ENCODE data around the gene USP54. TPM values are rescaled to one million over a fixed set of nuclear protein-coding genes. Genes with fewer than 3 reads are reported as not detected.

Gene USP54
- total and polyA plus RNA-seq, 2 of the 13 experiments (the other 11 are each of a cell fraction or from before 2014, with no cell fraction given): 18.1 to 25.0 TPM

DNA sequence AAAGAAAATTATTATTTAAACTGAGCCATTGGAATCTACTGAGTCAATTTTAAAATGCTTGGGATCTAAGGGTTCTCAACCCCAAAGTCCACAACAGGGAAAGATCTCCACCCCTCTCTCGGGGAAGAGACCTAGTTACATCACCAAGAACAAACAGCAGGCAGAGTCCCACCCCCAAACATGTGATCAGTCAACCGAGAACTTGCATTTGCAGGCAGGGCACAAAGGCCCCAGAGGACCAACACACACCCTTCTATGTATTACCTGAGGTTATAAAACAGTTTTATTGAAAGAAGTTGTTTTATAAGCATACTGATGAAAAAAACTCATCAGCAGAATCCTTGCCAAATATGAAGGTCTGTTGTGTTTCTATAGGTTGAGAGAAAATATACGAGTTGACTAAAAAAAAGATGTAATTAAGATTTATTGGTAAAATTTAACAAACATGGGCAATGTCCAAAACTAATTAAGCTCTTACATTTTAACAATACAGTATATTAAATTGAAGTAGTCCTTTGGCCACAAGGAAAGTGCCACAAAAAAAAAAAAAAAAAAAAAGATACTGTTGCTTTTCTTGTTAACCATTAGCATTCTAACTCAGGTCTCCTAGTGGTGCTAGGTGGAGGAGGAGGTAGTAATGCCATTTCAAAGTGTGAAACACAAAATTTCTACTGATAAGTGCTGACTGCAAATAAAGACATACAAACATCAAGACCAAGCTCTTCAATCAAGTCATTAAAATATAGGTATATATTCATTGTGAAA, 975 bp upstream of the USP54 start (continued):
- TF ChIP-seq HMG20A (CRISPR knock-in tag; IDR thresholded peaks at IDR 0.05; ENCODE audit: borderline replicate concordance): peak; percentile 56; the same call in 1 of the 2 replicates
- TF ChIP-seq ZNF205 (CRISPR knock-in tag; IDR thresholded peaks at IDR 0.05): peak; percentile 67
- TF ChIP-seq ZNF160 (CRISPR knock-in tag; IDR thresholded peaks at IDR 0.05): no peak
- TF ChIP-seq SIN3A (IDR thresholded peaks at IDR 0.05; ENCODE audit: borderline replicate concordance, low read depth, low read length): 0 out of 2 replicates have a peak, but pooled peaks have one; percentile 52
- peak; percentile 84; the same call in 1 of the 2 replicates for TF ChIP-seq RXRB (CRISPR knock-in tag; IDR thresholded peaks at IDR 0.05; ENCODE audit: borderline replicate concordance)
- TF ChIP-seq PPARG (CRISPR knock-in tag; conservative IDR thresholded peaks at IDR 0.05): 0 out of 2 replicates have a peak, but pooled peaks have one; percentile 32
- 0 out of 2 replicates have a peak, but pooled peaks have one; percentile 45 for TF ChIP-seq TGIF2 (CRISPR knock-in tag; IDR thresholded peaks at IDR 0.05)
- TF ChIP-seq NFIC (IDR thresholded peaks at IDR 0.05; ENCODE audit: low read length): peak; percentile 67
- peak; percentile 48; the same call in 1 of the 2 replicates for TF ChIP-seq KDM2A (CRISPR knock-in tag; IDR thresholded peaks at IDR 0.05; ENCODE audit: borderline replicate concordance, low read depth)
- peak; percentile 34; the same call in 1 of the 2 replicates for TF ChIP-seq REPIN1 (CRISPR knock-in tag; IDR thresholded peaks at IDR 0.05; ENCODE audit: borderline replicate concordance, low read depth)
- TF ChIP-seq, protein P1, sequence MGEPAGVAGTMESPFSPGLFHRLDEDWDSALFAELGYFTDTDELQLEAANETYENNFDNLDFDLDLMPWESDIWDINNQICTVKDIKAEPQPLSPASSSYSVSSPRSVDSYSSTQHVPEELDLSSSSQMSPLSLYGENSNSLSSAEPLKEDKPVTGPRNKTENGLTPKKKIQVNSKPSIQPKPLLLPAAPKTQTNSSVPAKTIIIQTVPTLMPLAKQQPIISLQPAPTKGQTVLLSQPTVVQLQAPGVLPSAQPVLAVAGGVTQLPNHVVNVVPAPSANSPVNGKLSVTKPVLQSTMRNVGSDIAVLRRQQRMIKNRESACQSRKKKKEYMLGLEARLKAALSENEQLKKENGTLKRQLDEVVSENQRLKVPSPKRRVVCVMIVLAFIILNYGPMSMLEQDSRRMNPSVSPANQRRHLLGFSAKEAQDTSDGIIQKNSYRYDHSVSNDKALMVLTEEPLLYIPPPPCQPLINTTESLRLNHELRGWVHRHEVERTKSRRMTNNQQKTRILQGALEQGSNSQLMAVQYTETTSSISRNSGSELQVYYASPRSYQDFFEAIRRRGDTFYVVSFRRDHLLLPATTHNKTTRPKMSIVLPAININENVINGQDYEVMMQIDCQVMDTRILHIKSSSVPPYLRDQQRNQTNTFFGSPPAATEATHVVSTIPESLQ (CRISPR knock-in tag; conservative IDR thresholded peaks at IDR 0.05): no peak
- no peak; the same call in 1 of the 2 replicates for TF ChIP-seq ZBTB7B (CRISPR knock-in tag; IDR thresholded peaks at IDR 0.05)
- 0 out of 2 replicates have a peak, but pooled peaks have one; percentile 56 for TF ChIP-seq KAT7 (CRISPR knock-in tag; IDR thresholded peaks at IDR 0.05; ENCODE audit: borderline replicate concordance)
- TF ChIP-seq HNRNPH1 (optimal IDR thresholded peaks at IDR 0.05; ENCODE audit: low read depth, low read length): no peak
- TF ChIP-seq ZNF124 (CRISPR knock-in tag; IDR thresholded peaks at IDR 0.05): peak; percentile 74; the same call in 1 of the 2 replicates
- TF ChIP-seq TEAD3 (CRISPR knock-in tag; optimal IDR thresholded peaks at IDR 0.05; ENCODE audit: borderline replicate concordance): peak; percentile 78
- no peak for TF ChIP-seq CHD2 (IDR thresholded peaks at IDR 0.05; ENCODE audit: low read depth, low read length)
- no peak for TF ChIP-seq DR1 (CRISPR knock-in tag; IDR thresholded peaks at IDR 0.05)
- 0 out of 2 replicates have a peak, but pooled peaks have one; percentile 26 for TF ChIP-seq SMAD3 (CRISPR knock-in tag; IDR thresholded peaks at IDR 0.05)
- TF ChIP-seq, protein P2, sequence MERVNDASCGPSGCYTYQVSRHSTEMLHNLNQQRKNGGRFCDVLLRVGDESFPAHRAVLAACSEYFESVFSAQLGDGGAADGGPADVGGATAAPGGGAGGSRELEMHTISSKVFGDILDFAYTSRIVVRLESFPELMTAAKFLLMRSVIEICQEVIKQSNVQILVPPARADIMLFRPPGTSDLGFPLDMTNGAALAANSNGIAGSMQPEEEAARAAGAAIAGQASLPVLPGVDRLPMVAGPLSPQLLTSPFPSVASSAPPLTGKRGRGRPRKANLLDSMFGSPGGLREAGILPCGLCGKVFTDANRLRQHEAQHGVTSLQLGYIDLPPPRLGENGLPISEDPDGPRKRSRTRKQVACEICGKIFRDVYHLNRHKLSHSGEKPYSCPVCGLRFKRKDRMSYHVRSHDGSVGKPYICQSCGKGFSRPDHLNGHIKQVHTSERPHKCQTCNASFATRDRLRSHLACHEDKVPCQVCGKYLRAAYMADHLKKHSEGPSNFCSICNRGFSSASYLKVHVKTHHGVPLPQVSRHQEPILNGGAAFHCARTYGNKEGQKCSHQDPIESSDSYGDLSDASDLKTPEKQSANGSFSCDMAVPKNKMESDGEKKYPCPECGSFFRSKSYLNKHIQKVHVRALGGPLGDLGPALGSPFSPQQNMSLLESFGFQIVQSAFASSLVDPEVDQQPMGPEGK (CRISPR knock-in tag; IDR thresholded peaks at IDR 0.05): peak; percentile 78
- TF ChIP-seq, protein P3, sequence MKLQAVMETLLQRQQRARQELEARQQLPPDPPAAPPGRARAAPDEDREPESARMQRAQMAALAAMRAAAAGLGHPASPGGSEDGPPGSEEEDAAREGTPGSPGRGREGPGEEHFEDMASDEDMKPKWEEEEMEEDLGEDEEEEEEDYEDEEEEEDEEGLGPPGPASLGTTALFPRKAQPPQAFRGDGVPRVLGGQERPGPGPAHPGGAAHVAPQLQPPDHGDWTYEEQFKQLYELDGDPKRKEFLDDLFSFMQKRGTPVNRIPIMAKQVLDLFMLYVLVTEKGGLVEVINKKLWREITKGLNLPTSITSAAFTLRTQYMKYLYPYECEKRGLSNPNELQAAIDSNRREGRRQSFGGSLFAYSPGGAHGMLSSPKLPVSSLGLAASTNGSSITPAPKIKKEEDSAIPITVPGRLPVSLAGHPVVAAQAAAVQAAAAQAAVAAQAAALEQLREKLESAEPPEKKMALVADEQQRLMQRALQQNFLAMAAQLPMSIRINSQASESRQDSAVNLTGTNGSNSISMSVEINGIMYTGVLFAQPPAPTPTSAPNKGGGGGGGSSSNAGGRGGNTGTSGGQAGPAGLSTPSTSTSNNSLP (IDR thresholded peaks at IDR 0.05; ENCODE audit: low read depth, low read length): peak; percentile 52; the same call in 1 of the 2 replicates
- TF ChIP-seq ZFP1 (CRISPR knock-in tag; IDR thresholded peaks at IDR 0.05): peak; percentile 85; the same call in 1 of the 2 replicates
- TF ChIP-seq, protein P4, sequence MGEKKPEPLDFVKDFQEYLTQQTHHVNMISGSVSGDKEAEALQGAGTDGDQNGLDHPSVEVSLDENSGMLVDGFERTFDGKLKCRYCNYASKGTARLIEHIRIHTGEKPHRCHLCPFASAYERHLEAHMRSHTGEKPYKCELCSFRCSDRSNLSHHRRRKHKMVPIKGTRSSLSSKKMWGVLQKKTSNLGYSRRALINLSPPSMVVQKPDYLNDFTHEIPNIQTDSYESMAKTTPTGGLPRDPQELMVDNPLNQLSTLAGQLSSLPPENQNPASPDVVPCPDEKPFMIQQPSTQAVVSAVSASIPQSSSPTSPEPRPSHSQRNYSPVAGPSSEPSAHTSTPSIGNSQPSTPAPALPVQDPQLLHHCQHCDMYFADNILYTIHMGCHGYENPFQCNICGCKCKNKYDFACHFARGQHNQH (CRISPR knock-in tag; IDR thresholded peaks at IDR 0.05): peak; percentile 69; the same call in 1 of the 2 replicates
- no peak for TF ChIP-seq SP1 (IDR thresholded peaks at IDR 0.05)
- peak; percentile 62 for TF ChIP-seq SP1 (CRISPR knock-in tag; IDR thresholded peaks at IDR 0.05)
